ENCODE data around the gene IL5. TPM values are rescaled to one million over a fixed set of nuclear protein-coding genes. Genes with fewer than 3 reads are reported as not detected.

The IL5 gene
- total and polyA plus RNA-seq, 2 donors (not counting 1 experiment from before 2014, with no cell fraction given) = not detected

GRCh38 chr5:132591145-132591544 is 47.8 kb upstream of the IL5 start:
- Histone ChIP-seq H2AFZ (ENCODE audit: insufficient read depth, low read depth, low read length, poor library complexity, severe bottlenecking) (no peak overlapping the region), H3K9ac (ENCODE audit: low read length) (no peak overlapping the region), H3K4me1 (ENCODE audit: control insufficient read depth in 2 of 2, insufficient read depth in 2 of 2, low read length in 2 of 2) (no peaks in the 10 kb centered on the region), H3K4me3 (ENCODE audit: control extremely low read depth in 1 of 5, extremely low read depth in 1 of 5, insufficient read depth in 1 of 5, low read depth in 2 of 5, low read length in 4 of 5) (no peak overlapping the region), H3K4me2 (replicated peaks; ENCODE audit: low read depth, low read length, poor library complexity, severe bottlenecking) (no peak overlapping the region), H3K27ac (ENCODE audit: low read length in 2 of 2) (no peak overlapping the region), H4K20me1 (ENCODE audit: control insufficient read depth, insufficient read depth, low read length, poor library complexity, severe bottlenecking) (no peaks in the 10 kb centered on the region), H3K79me2 (ENCODE audit: control insufficient read depth, insufficient read depth, low read length) (no peaks in the 10 kb centered on the region), H3K36me3 (replicated peaks in 1 of 2; ENCODE audit: control extremely low read depth in 1 of 2, control insufficient read depth in 1 of 2, extremely low read depth in 1 of 2, insufficient read depth in 2 of 2, low read length in 1 of 2) (peaks cover 20 to 65% of the 10 kb centered on the region in 2 experiments), H3K9me3 (ENCODE audit: control extremely low read depth in 1 of 3, control insufficient read depth in 2 of 3, insufficient read depth in 1 of 3, low read length in 2 of 3) (no peaks in the 10 kb centered on the region), H3K27me3 (replicated peaks in 1 of 4; ENCODE audit: control extremely low read depth in 1 of 4, control insufficient read depth in 3 of 4, insufficient read depth in 4 of 4, low read length in 3 of 4) (no peaks in the 10 kb centered on the region)
- H3K4me1 Mint-ChIP-seq = no peaks in the 10 kb centered on the region
- ChIA-PET CTCF (interaction anchor here (0.9 kb wide), 1 partner anchor 124 kb away, joined by 3 read pairs; no protein-coding TSS in a partner anchor), POLR2A (no interaction called here)
- intact Hi-C loops (cut with micrococcal nuclease) = no loop called here
- WGBS (ENCODE audit: insufficient coverage) = no CpG with 5 or more reads among the region's 3 CpGs
- no peak overlapping the region for H3K4me3 Mint-ChIP-seq
- no peaks in the 10 kb centered on the region for H3K9me3 Mint-ChIP-seq (ENCODE audit: insufficient read depth)
- no peak overlapping the region for H3K27ac Mint-ChIP-seq
- ATAC-seq (ENCODE audit: low read depth) (no peak), DNase-seq (no peak)
- H3K27me3 Mint-ChIP-seq = no peaks in the 10 kb centered on the region
- TF ChIP-seq CTCF (IDR thresholded peaks at IDR 0.05) = no peak
- no peak for TF ChIP-seq EZH2 (IDR thresholded peaks at IDR 0.05; ENCODE audit: borderline replicate concordance, insufficient read depth, low read depth, low read length, poor library complexity, severe bottlenecking)

GRCh38 chr5:132589467-132589866 is 46.1 kb upstream of the IL5 start:
- DNase-seq (no peak), ATAC-seq (ENCODE audit: low read depth) (no peak)
- H3K79me2 ChIP-seq (ENCODE audit: control insufficient read depth, insufficient read depth, low read length) = no peaks in the 10 kb centered on the region
- H3K4me3 ChIP-seq (ENCODE audit: control extremely low read depth in 1 of 5, extremely low read depth in 1 of 5, insufficient read depth in 1 of 5, low read depth in 2 of 5, low read length in 4 of 5) = no peak overlapping the region
- H2AFZ ChIP-seq (ENCODE audit: insufficient read depth, low read depth, low read length, poor library complexity, severe bottlenecking) = no peak overlapping the region
- no peak overlapping the region for H3K9ac ChIP-seq (ENCODE audit: low read length)
- no peak overlapping the region for H3K4me2 ChIP-seq (replicated peaks; ENCODE audit: low read depth, low read length, poor library complexity, severe bottlenecking)
- H3K27ac ChIP-seq (ENCODE audit: low read length in 2 of 2) = no peak overlapping the region
- H3K27ac Mint-ChIP-seq = no peak overlapping the region
- H3K9me3 ChIP-seq (ENCODE audit: control extremely low read depth in 1 of 3, control insufficient read depth in 2 of 3, insufficient read depth in 1 of 3, low read length in 2 of 3) = no peaks in the 10 kb centered on the region
- ChIA-PET CTCF (interaction anchor here (1.2 kb wide), 1 partner anchor 18 kb away, joined by 3 read pairs; no protein-coding TSS in a partner anchor), POLR2A (no interaction called here)
- no peaks in the 10 kb centered on the region for H3K4me1 ChIP-seq (ENCODE audit: control insufficient read depth in 2 of 2, insufficient read depth in 2 of 2, low read length in 2 of 2)
- intact Hi-C loops (cut with micrococcal nuclease) = no loop called here
- TF ChIP-seq CTCF (IDR thresholded peaks at IDR 0.05) (no peak), EZH2 (IDR thresholded peaks at IDR 0.05; ENCODE audit: borderline replicate concordance, insufficient read depth, low read depth, low read length, poor library complexity, severe bottlenecking) (no peak)
- no peak overlapping the region for H3K4me3 Mint-ChIP-seq
- no peaks in the 10 kb centered on the region for H3K27me3 Mint-ChIP-seq
- WGBS (ENCODE audit: insufficient coverage) = no CpG with 5 or more reads among the region's 1 CpG
- no peaks in the 10 kb centered on the region for H3K4me1 Mint-ChIP-seq
- H3K27me3 ChIP-seq (replicated peaks in 1 of 4; ENCODE audit: control extremely low read depth in 1 of 4, control insufficient read depth in 3 of 4, insufficient read depth in 4 of 4, low read length in 3 of 4) = no peaks in the 10 kb centered on the region
- peaks cover 18 to 53% of the 10 kb centered on the region in 2 experiments for H3K36me3 ChIP-seq (replicated peaks in 1 of 2; ENCODE audit: control extremely low read depth in 1 of 2, control insufficient read depth in 1 of 2, extremely low read depth in 1 of 2, insufficient read depth in 2 of 2, low read length in 1 of 2)
- H4K20me1 ChIP-seq (ENCODE audit: control insufficient read depth, insufficient read depth, low read length, poor library complexity, severe bottlenecking) = no peaks in the 10 kb centered on the region
- no peaks in the 10 kb centered on the region for H3K9me3 Mint-ChIP-seq (ENCODE audit: insufficient read depth)

All from B cell (primary cell).